ENCODE results near the gene DNAJC4.

GRCh38 chr11:64230985-64231365, 627 bp downstream of the DNAJC4 start:
- no peak for TF ChIP-seq EZH2 (IDR thresholded peaks at IDR 0.05)
- no peak for TF ChIP-seq POLR2AphosphoS5 (IDR thresholded peaks at IDR 0.05; ENCODE audit: borderline replicate concordance, low read depth, low read length)
- TF ChIP-seq FOXP2 (optimal IDR thresholded peaks at IDR 0.05; ENCODE audit: control extremely low read depth, extremely low read length, insufficient read depth) = no peak
